Gastroesophageal sphincter (tissue), 4 donors: ENCODE data around the gene RBM4B. TPM values are rescaled to one million over a fixed set of nuclear protein-coding genes. Genes with fewer than 3 reads are reported as not detected.
A peak's percentile ranks its signal among the peaks of the same experiment; 100 is the strongest.

ENCODE experiments used
- ATAC-seq: fragments of 150-250 bp; one replicate; pipeline ENCODE4 v1.9.1; 2016; ENCODE audit warnings: mild to moderate bottlenecking, moderate library complexity
- H3K27ac ChIP-seq, 4 donors: fragments of 200-600 bp; sonication (generic) in 3 of 4; 1 replicate in 3 of 4; 2 replicates in 1 of 4; pipeline ENCODE4 v1.5.1; 2016 to 2019
- H3K27me3 ChIP-seq: fragments of 200-600 bp; sonication (generic); one replicate; pipeline ENCODE4 v1.5.1; 2019
- H3K36me3 ChIP-seq, 2 donors: fragments of 200-600 bp; sonication (generic); one replicate each; pipeline ENCODE4 v1.5.1; 2019; ENCODE audit warnings: control low read depth in 1 of 2
- H3K4me1 ChIP-seq, 3 donors: fragments of 200-600 bp; sonication (generic); 1 replicate in 2 of 3; 2 replicates in 1 of 3; pipeline ENCODE4 v1.5.1; 2016 to 2019; ENCODE audit warnings: control low read depth in 2 of 3
- H3K4me3 ChIP-seq, 2 donors: fragments of 200-600 bp; sonication (generic); one replicate each; pipeline ENCODE4 v1.5.1; 2019; ENCODE audit warnings: mild to moderate bottlenecking in 1 of 2, moderate library complexity in 1 of 2
- H3K9me3 ChIP-seq, 3 donors: fragments of 200-600 bp; sonication (generic); one replicate each; pipeline ENCODE4 v1.5.1; 2017 to 2019; ENCODE audit warnings: control low read depth in 2 of 3
- CTCF ChIP-seq, 4 experiments: fragments of 200-600 bp in 2 of 4; fragments of 450-650 bp in 2 of 4; sonication (generic) in 1 of 4; IDR thresholded peaks; one replicate each; pipeline ENCODE4 v1.5.1; 2017 to 2019; ENCODE audit warnings: antibody characterized with exemption in 4 of 4, mild to moderate bottlenecking in 2 of 4, moderate library complexity in 2 of 4
- EP300 ChIP-seq: sonication (generic); formaldehyde crosslinking; IDR thresholded peaks from one replicate; pipeline ENCODE4 v1.6.1; 2017; ENCODE audit warnings: antibody characterized with exemption, mild to moderate bottlenecking
- POLR2A ChIP-seq, 2 donors: fragments of 450-650 bp; IDR thresholded peaks; one replicate each; pipeline ENCODE4 v1.6.1; 2017; ENCODE audit warnings: antibody characterized with exemption in 2 of 2, mild to moderate bottlenecking in 2 of 2, moderate library complexity in 1 of 2
- POLR2AphosphoS5 ChIP-seq: sonication (generic); formaldehyde crosslinking; IDR thresholded peaks from one replicate; pipeline ENCODE4 v1.6.1; 2017; ENCODE audit warnings: antibody characterized with exemption
- WGBS, 2 donors: methylation state at CpG; one replicate each; pipeline ENCODE4 v1.1.5; 2018; ENCODE audit warnings: low coverage in 1 of 2; 5-methylcytosine and 5-hydroxymethylcytosine counted together
- total RNA-seq, 4 donors: library from RNA; depleted of rRNA; stranded (reverse); fragments of >200 nt; gene quantifications; one replicate each; pipeline ENCODE4 v1.1.0, GENCODE V29; 2016

The RBM4B gene
- total RNA-seq, 4 donors from 2014 or later = 10.7 to 28.2 (median 12.3) TPM

GRCh38 chr11:66631883-66632282 lies 45.8 kb downstream of the RBM4B start:
- H3K36me3 ChIP-seq = peaks cover 0 to 41% of the 10 kb centered on the region in 2 donors
- no peak for TF ChIP-seq EP300
- TF ChIP-seq CTCF (IDR thresholded peaks at IDR 0.05) = no peak
- no peak for TF ChIP-seq POLR2AphosphoS5
- no peak for TF ChIP-seq POLR2A (IDR thresholded peaks at IDR 0.05)
- H3K9me3 ChIP-seq = no peaks in the 10 kb centered on the region
- peak overlapping the region in 1 of 4 donors; percentile 1 for H3K27ac ChIP-seq
- WGBS, 2 donors = 68 to 78% methylated on average over 4 to 6 of the region's 6 CpGs
- H3K27me3 ChIP-seq = no peaks in the 10 kb centered on the region
- ATAC-seq = no peak
- H3K4me1 ChIP-seq = peaks cover 0 to 60% (median 0%) of the 10 kb centered on the region in 3 donors
- no peak overlapping the region for H3K4me3 ChIP-seq

DNA sequence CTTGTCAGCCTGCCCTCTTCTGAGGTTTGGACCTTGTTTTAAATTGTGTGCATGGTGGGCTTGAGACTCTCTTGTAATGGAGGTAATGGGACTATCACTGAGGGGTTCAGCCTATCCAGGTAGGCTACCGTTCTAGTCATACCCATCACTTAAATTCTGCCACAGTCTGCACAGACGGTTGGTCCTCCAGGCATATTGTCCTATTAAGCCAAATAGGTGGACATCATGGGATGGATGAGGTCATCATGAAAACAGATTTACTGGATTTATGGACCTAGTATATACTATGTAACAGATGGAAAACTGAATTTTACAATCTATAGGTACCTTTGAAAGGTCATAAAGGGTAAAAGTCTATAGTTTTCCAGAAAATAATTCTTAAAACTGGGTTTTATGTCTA lies 48.3 kb downstream of the RBM4B start:
- 58 to 100% methylated on average over 1 to 2 of the region's 2 CpGs for WGBS, 2 donors
- H3K4me3 ChIP-seq = no peak overlapping the region
- H3K36me3 ChIP-seq = peaks cover 0 to 66% of the 10 kb centered on the region in 2 donors
- no peaks in the 10 kb centered on the region for H3K27me3 ChIP-seq
- no peak for ATAC-seq
- no peak overlapping the region for H3K27ac ChIP-seq
- H3K4me1 ChIP-seq = peaks cover 0 to 71% (median 9%) of the 10 kb centered on the region in 3 donors
- no peaks in the 10 kb centered on the region for H3K9me3 ChIP-seq
- no peak for TF ChIP-seq POLR2A (IDR thresholded peaks at IDR 0.05)
- no peak for TF ChIP-seq EP300
- TF ChIP-seq CTCF (IDR thresholded peaks at IDR 0.05) = no peak
- no peak for TF ChIP-seq POLR2AphosphoS5

DNA sequence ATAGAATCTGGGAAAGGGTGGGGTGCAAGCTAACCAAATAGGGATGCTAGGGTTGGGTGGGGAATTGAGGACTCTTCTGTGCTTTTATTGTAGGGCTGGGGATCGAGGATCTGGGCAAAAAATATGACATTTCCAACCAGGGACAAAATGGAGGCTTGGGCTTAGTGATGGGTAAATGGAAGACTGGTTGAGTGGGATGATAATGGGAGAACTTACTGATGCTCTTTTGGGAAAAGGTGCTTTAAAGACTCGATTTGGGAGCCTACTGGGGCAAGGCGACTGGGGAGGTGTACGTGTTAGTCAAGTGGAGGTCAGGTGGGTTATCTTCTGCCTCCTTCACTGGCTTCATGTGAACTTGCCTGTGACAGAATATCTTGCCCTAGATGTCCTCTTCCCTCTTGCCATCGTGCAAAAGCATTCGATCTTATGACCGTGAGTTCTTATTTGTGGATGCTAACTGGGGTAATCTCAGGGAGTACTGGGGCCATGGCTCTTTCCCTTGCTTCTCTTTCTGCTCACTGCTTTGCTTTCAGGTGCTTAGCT lies 49.6 kb downstream of the RBM4B start:
- no peak for ATAC-seq
- Histone ChIP-seq H3K4me1 (peaks cover 3 to 77% (median 21%) of the 10 kb centered on the region in 3 donors), H3K9me3 (no peaks in the 10 kb centered on the region), H3K36me3 (peaks cover 0 to 72% of the 10 kb centered on the region in 2 donors), H3K27ac (no peak overlapping the region), H3K27me3 (no peaks in the 10 kb centered on the region), H3K4me3 (no peak overlapping the region)
- TF ChIP-seq EP300 = no peak
- no peak for TF ChIP-seq POLR2A (IDR thresholded peaks at IDR 0.05)
- TF ChIP-seq POLR2AphosphoS5 = no peak
- no peak for TF ChIP-seq CTCF (IDR thresholded peaks at IDR 0.05)
- WGBS, 2 donors = 67 to 84% methylated on average over 2 to 7 of the region's 7 CpGs

- Histone ChIP-seq H3K9me3 (no peaks in the 10 kb centered on the region), H3K27me3 (no peaks in the 10 kb centered on the region), H3K27ac (peak overlapping the region in 1 of 4 donors; percentile 98), H3K4me1 (peaks cover 6 to 77% (median 25%) of the 10 kb centered on the region in 3 donors), H3K36me3 (peaks cover 0 to 71% of the 10 kb centered on the region in 2 donors), H3K4me3 (no peak overlapping the region)
- 80 to 86% methylated on average over 2 to 3 of the region's 7 CpGs for WGBS, 2 donors
- no peak for TF ChIP-seq POLR2A (IDR thresholded peaks at IDR 0.05)
- TF ChIP-seq CTCF (IDR thresholded peaks at IDR 0.05) = no peak
- TF ChIP-seq POLR2AphosphoS5 = no peak
- no peak for TF ChIP-seq EP300
- peak; percentile 34 for ATAC-seq
Measured at GRCh38 chr11:66626926-66627325, 50.8 kb downstream of the RBM4B start.

- TF ChIP-seq POLR2A (IDR thresholded peaks at IDR 0.05) (no peak), CTCF (IDR thresholded peaks at IDR 0.05) (no peak), EP300 (no peak), POLR2AphosphoS5 (no peak)
- H3K27me3 ChIP-seq = no peaks in the 10 kb centered on the region
- peak overlapping the region in 1 of 4 donors; percentile 98 for H3K27ac ChIP-seq
- ATAC-seq = no peak
- H3K4me3 ChIP-seq = no peak overlapping the region
- no CpG with 5 or more reads among the region's 25 CpGs for WGBS, 2 donors
- H3K4me1 ChIP-seq = peaks cover 6 to 77% (median 25%) of the 10 kb centered on the region in 3 donors
- H3K36me3 ChIP-seq = peaks cover 0 to 71% of the 10 kb centered on the region in 2 donors
- H3K9me3 ChIP-seq = no peaks in the 10 kb centered on the region
Measured at GRCh38 chr11:66626382-66626781, 51.3 kb downstream of the RBM4B start.
